Muscle of back (tissue), 11 donors: ENCODE results near the gene DGCR2. TPM values are rescaled to one million over a fixed set of nuclear protein-coding genes. Genes with fewer than 3 reads are reported as not detected.
A peak's percentile ranks its signal among the peaks of the same experiment; 100 is the strongest.
"Not testable (repeated sequence)": the region's sequence is repeated elsewhere in the genome, so short reads cannot be mapped to it uniquely, and the experiment has no call there.

Source experiments
- DNase-seq, 3 donors: peaks; one replicate each; pipeline versions ENCODE4 v3.0.0 to v3.0.0-alpha.2; 2013
- polyA plus RNA-seq, 10 donors: library from polyadenylated mRNA; unstranded; fragments of 120-200 nt; gene quantifications; one replicate each; pipeline ENCODE4 v1.2.1, GENCODE V29; 2013; ENCODE audit not compliant: insufficient read length in 10 of 10

DGCR2 gene
- polyA plus RNA-seq, 10 donors, result 37.0 to 59.6 (median 48.1) TPM

- no peak for DNase-seq
Measured at GRCh38 chr22:19109198-19110063, 12.8 kb downstream of the DGCR2 start.

DNA sequence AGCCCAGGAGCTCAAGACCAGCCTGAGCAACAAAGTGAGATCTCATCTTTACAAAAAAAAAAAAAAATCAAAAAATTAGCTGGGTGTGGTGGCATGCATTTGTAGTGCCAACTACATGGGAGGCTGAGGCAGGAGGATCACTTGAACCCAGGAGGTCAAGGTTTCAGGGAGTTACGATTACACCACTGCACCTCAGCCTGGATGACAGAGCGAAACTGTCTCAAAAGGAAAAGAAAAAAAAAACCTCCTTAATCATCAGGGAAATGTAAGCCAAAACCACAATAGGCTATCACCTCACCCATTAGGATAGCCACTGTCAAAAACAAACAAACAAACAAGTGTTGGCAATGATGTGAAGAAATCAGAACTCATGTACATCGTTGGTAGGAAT lies 13.4 kb downstream of the DGCR2 start:
- no peak for DNase-seq

DNA sequence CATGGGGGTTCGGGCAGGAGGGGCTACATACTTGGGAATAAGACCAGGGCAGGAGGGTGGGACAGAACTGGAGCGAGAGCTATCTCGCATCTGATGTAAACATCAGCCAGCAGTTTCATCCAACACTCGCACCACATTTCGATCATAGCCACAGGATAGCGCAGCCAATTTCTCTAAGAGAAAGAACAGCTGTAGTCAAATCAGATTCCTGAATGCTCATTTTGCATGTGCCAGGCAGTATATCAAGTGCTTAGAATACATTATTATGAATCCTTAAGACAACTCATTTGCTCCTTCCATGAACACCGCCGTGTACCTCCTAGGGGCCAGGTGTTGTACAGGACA lies 14.5 kb downstream of the DGCR2 start:
- DNase-seq, result peak in 1 of 3 donors; percentile 30

DNA sequence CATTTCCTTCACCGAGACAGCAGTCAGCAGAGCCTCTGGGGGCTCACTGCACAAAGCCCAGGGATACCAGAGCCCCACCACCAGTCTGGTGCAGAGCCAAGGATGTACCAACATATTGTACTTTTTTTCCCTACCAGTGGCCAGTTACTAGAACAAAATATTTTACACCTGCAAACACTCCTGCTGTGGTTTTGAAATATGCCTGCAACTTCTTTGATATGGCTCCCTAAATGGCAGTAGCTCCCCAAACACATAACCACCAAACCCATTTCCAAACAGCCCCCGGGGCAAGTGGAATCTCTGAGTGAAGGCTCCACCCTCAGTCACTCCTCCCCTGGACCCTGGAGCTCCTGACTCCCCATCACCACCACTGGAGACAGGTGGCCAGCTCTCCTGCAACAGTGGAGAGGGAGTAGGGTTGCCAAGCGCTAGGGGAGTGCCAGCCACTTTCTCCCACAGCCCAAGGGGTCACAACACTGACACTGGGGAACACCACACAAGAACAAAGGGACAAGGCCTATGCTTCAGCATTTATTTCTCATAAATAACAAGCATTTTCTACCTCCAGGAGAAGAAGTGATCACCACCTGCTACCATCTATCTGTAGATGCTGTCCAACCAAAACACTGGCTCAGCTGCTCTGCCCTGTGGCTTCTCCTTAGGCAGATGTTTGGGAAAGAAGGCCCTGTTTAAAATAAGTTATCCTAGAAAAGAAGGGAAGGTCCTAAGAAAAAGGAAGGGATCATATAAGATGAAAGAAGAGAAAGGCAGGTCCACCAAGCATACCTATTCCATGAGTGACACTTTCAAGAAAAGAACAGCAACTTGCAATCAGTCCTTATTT lies 15.1 kb downstream of the DGCR2 start:
- DNase-seq, result no peak

DNA sequence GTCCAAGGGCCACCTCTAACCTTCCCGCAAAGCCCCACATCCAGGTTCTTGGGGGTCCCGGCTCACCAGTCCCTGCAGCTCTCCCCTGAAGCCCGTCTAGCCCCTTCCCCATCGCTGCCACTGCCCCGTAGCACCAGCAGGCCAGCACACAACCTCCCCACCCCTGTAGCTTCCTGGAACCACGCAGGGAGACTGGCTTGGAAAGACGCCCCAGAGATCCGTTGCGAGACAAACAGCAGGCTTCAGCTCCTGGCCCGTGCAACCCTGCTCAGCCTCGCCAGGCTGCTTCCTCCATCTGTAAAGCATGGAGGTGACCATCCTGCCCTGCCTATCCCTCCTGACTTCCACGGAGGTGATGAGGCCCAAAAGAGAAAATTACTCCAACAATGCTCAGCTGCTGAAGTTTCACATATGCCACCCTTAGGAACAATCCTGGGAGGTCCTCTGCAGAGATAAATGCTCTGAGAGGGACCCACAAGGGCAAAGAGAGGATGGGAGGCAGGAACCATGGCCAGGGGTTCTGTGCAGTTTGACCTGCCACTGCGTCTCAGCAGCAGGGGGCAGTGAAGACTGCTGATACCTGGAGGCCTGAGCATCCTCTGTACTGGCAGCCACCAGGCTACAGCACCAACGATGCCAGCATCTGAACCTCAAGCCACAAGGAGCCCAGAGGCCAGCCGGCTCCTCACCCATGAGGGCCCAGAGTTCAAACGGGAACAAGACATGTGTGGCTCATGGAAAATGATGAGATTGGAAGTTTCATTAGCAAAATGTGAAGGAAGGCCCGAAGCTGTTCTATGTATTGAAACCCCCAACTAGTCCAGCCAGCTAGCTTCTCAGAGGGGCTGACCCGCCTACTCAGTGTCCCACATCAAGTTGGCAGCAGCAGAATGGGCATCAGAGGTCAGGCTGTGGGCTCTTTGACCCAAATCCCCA lies 16.1 kb downstream of the DGCR2 start:
- DNase-seq, result no peak

DNA sequence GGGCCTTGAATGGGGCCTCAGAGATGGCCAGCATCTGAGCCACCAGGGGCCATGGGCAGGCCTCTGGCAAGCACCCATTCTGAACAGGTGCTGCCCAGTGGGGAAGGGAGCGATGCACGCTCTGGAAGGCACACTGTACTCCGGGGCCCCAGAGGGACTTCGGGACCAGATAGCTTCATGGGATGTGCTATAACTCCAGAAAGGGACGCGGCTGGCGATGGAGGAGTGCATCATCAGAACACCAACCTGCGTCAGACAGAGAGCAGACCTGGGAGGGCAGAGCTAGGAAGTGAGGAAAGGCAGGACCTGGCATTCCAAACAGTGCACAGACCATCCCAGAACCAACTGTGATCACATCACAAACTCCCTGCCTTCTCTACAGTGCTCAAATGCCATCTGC lies 16.8 kb downstream of the DGCR2 start:
- no peak for DNase-seq

GRCh38 chr22:19103880-19104821 lies 18.1 kb downstream of the DGCR2 start:
- peak in 1 of 3 donors; percentile 35 for DNase-seq

DNA sequence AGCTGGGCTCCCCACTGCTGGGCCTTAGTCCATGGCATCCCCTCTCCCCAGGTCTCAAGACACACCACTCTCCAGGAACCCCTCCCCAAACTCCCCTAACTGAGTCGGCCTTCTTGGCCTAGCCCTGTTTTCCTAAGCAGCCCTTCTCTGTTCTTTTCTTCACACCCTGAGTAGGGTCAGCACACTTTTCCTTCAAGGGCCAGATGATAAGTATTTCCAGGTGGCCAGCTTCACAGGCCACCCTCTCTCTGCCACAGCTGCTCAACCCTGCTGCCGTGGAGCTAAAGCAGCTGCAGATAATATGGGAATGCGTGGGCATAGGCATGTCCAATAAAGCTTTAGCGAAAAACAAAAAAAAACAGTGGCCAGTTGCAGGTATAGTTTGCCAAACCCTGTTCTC lies 24.1 kb downstream of the DGCR2 start:
- peak in 1 of 3 donors; percentile 41 for DNase-seq

GRCh38 chr22:19097518-19097917 lies 24.7 kb downstream of the DGCR2 start:
- DNase-seq, result no peak

- DNase-seq, result no peak
Measured at GRCh38 chr22:19096555-19096954, 25.7 kb downstream of the DGCR2 start.

- no peak for DNase-seq
Measured at GRCh38 chr22:19094393-19094997, 27.7 kb downstream of the DGCR2 start.

- no peak for DNase-seq
Measured at GRCh38 chr22:19092725-19093124, 29.5 kb downstream of the DGCR2 start.

- no peak for DNase-seq
Measured at GRCh38 chr22:19090586-19091127, 31.6 kb downstream of the DGCR2 start.

- DNase-seq, result no peak
Measured at GRCh38 chr22:19090183-19090582, 32.0 kb downstream of the DGCR2 start.

GRCh38 chr22:19088866-19089595 lies 33.2 kb downstream of the DGCR2 start:
- no peak for DNase-seq

GRCh38 chr22:19086896-19087295 lies 35.3 kb downstream of the DGCR2 start:
- no peak for DNase-seq

GRCh38 chr22:19086417-19086816 lies 35.8 kb downstream of the DGCR2 start:
- DNase-seq, result no peak

GRCh38 chr22:19085233-19085718 lies 36.9 kb downstream of the DGCR2 start:
- peak in 2 of 3 donors; percentile 40 to 66 for DNase-seq

GRCh38 chr22:19084586-19084985 lies 37.6 kb downstream of the DGCR2 start:
- DNase-seq, result not testable (repeated sequence)
